HG03064 (cell line): Measurements from ENCODE around the gene RBPJ.

Experiments used
- ATAC-seq: cut with Tn5 transposase; IDR thresholded peaks from one replicate; pipeline ENCODE4 v1.9.1; 2021; ENCODE audit warnings: low read depth; ENCODE audit not compliant: unreplicated experiment

RBPJ gene

GRCh38 chr4:26412381-26413372 lies 91.9 kb downstream of the RBPJ start:
- ATAC-seq, result no peak

- ATAC-seq, result no peak
Measured at GRCh38 chr4:26413582-26413981, 92.8 kb downstream of the RBPJ start.

- ATAC-seq, result no peak
Measured at GRCh38 chr4:26418107-26418506, 97.3 kb downstream of the RBPJ start.

GRCh38 chr4:26418850-26419249 lies 98.0 kb downstream of the RBPJ start:
- no peak for ATAC-seq

GRCh38 chr4:26420438-26420837 lies 99.6 kb downstream of the RBPJ start:
- ATAC-seq, result no peak

- no peak for ATAC-seq
Measured at GRCh38 chr4:26420913-26421312, 100.1 kb downstream of the RBPJ start.

GRCh38 chr4:26424153-26424552 lies 103.3 kb downstream of the RBPJ start:
- no peak for ATAC-seq

GRCh38 chr4:26424838-26425237 lies 104.0 kb downstream of the RBPJ start:
- ATAC-seq, result no peak

- ATAC-seq, result no peak
Measured at GRCh38 chr4:26425953-26426352, 105.1 kb downstream of the RBPJ start.

- no peak for ATAC-seq
Measured at GRCh38 chr4:26426892-26427291, 106.1 kb downstream of the RBPJ start.

- no peak for ATAC-seq
Measured at GRCh38 chr4:26429910-26430309, 109.1 kb downstream of the RBPJ start.

GRCh38 chr4:26431461-26432180 lies 110.8 kb downstream of the RBPJ start:
- ATAC-seq, result no peak

GRCh38 chr4:26432419-26432818 lies 111.6 kb downstream of the RBPJ start:
- ATAC-seq, result no peak

GRCh38 chr4:26433556-26433955 lies 112.7 kb downstream of the RBPJ start:
- ATAC-seq, result no peak

GRCh38 chr4:26434030-26434639 lies 113.3 kb downstream of the RBPJ start:
- no peak for ATAC-seq

- no peak for ATAC-seq
Measured at GRCh38 chr4:26441102-26441501, 120.3 kb downstream of the RBPJ start.

GRCh38 chr4:26441771-26442170 lies 121.0 kb downstream of the RBPJ start:
- no peak for ATAC-seq

GRCh38 chr4:26447378-26447777 lies 126.6 kb downstream of the RBPJ start:
- ATAC-seq, result no peak

GRCh38 chr4:26450418-26450817 lies 129.6 kb downstream of the RBPJ start:
- ATAC-seq, result no peak

GRCh38 chr4:26451597-26451996 lies 130.8 kb downstream of the RBPJ start:
- ATAC-seq, result no peak
